K562 (cell line): ENCODE data around the gene AHI1. TPM values are rescaled to one million over a fixed set of nuclear protein-coding genes. Genes with fewer than 3 reads are reported as not detected.

Source experiments
- BRD9 ChIP-seq: fragments of 450-650 bp; IDR thresholded peaks from 2 replicates; pipeline ENCODE4 v1.6.1; 2018; ENCODE audit warnings: low read depth; ENCODE audit not compliant: partially characterized antibody
- CREB1 ChIP-seq, 2 experiments: sonication (generic) in 1 of 2; formaldehyde crosslinking in 1 of 2; IDR thresholded peaks; 2 replicates each; pipeline versions ENCODE4 v1.6.1 to v1.8.0; 2012 to 2022; ENCODE audit warnings: inconsistent platforms in 1 of 2, mild to moderate bottlenecking in 1 of 2, missing genetic modification reagents in 1 of 2, moderate library complexity in 1 of 2
- CREBBP ChIP-seq: IDR thresholded peaks from one replicate; pipeline ENCODE4 v1.6.1; 2012; ENCODE audit warnings: low read depth, mild to moderate bottlenecking, control low read depth, inconsistent platforms, low read length
- CTCFL ChIP-seq: IDR thresholded peaks from 2 replicates; pipeline ENCODE4 v1.6.1; 2011; ENCODE audit warnings: borderline replicate concordance, low read depth, mild to moderate bottlenecking, moderate library complexity, low read length; ENCODE audit not compliant: insufficient read depth, poor library complexity, severe bottlenecking
- EHMT2 ChIP-seq: fragments of 450-650 bp; IDR thresholded peaks from 2 replicates; pipeline ENCODE4 v1.6.1; 2018; ENCODE audit warnings: antibody characterized with exemption
- ELF4 ChIP-seq: fragments of 450-650 bp; formaldehyde crosslinking; IDR thresholded peaks from 2 replicates; pipeline ENCODE4 v1.4.0; 2022; ENCODE audit warnings: missing genetic modification characterization
- EP400 ChIP-seq: fragments of 450-650 bp; IDR thresholded peaks from 2 replicates; pipeline ENCODE4 v1.6.1; 2017; ENCODE audit warnings: antibody characterized with exemption, mild to moderate bottlenecking, moderate library complexity
- GTF2E2 ChIP-seq: fragments of 200-800 bp; sonication (Bioruptor generic); IDR thresholded peaks from 2 replicates; pipeline ENCODE4 v1.6.1; 2016; ENCODE audit warnings: missing genetic modification characterization, missing compliant biosample characterization
- KLF1 ChIP-seq: fragments of 450-650 bp; IDR thresholded peaks from 2 replicates; pipeline ENCODE4 v1.6.1; 2016; ENCODE audit warnings: missing genetic modification characterization, missing compliant biosample characterization
- MEF2D ChIP-seq: conservative IDR thresholded peaks from 2 replicates; pipeline ENCODE4 v1.6.1; 2016; ENCODE audit warnings: low read depth, missing genetic modification characterization, missing compliant biosample characterization
- RCOR1 ChIP-seq, 2 experiments: IDR thresholded peaks; 2 replicates each; pipeline ENCODE4 v1.6.1; 2012; ENCODE audit warnings: low read depth in 2 of 2, low read length in 2 of 2, borderline replicate concordance in 1 of 2, improper control_type of control experiment in 1 of 2
- REST ChIP-seq, 2 experiments: fragments of 450-650 bp; formaldehyde crosslinking in 1 of 2; IDR thresholded peaks; 2 replicates each; pipeline versions ENCODE4 v1.4.0 to v1.6.1; 2014 to 2020; ENCODE audit warnings: mild to moderate bottlenecking in 2 of 2, borderline replicate concordance in 1 of 2, low read depth in 1 of 2
- SAFB ChIP-seq: fragments of 200-400 bp; formaldehyde crosslinking; IDR thresholded peaks from 2 replicates; pipeline ENCODE4 v1.6.1; 2017; ENCODE audit warnings: low read depth, low read length, borderline replicate concordance
- SRF ChIP-seq, 2 experiments: fragments of 250-450, 450-650 bp in 1 of 2; sonication (Bioruptor Pico) in 1 of 2; sonication (generic) in 1 of 2; formaldehyde crosslinking; IDR thresholded peaks; 2 replicates each; pipeline versions ENCODE4 v1.5.0 to v1.5.1; 2020 to 2022; ENCODE audit warnings: mild to moderate bottlenecking in 1 of 2, missing genetic modification reagents in 1 of 2
- TBP ChIP-seq: optimal IDR thresholded peaks from 2 replicates; pipeline ENCODE3; 2011; ENCODE audit warnings: low read depth, low read length, improper control_type of control experiment
- ZNF445 ChIP-seq: fragments of 250-450 bp; sonication (Bioruptor Pico); IDR thresholded peaks from 2 replicates; pipeline ENCODE4 v1.4.0; 2020; ENCODE audit warnings: low read depth, mild to moderate bottlenecking, moderate library complexity
- ZNF551 ChIP-seq: fragments of 250-450 bp; sonication (Bioruptor Pico); IDR thresholded peaks from 2 replicates; pipeline ENCODE4 v1.5.0; 2021; ENCODE audit warnings: mild to moderate bottlenecking, moderate library complexity
- ZSCAN32 ChIP-seq: fragments of 450-650 bp; formaldehyde crosslinking; IDR thresholded peaks from 2 replicates; pipeline ENCODE4 v1.4.0; 2020; ENCODE audit warnings: mild to moderate bottlenecking, moderate library complexity
- polyA plus RNA-seq, 8 experiments: library from polyadenylated mRNA; depleted of rRNA in 4 of 8; stranded (reverse) in 5 of 8; unstranded in 3 of 8; fragments of >200 nt; fragmentation: Nextera tagmentation in 2 of 8; fragmentation: Illumina TruSeq in 1 of 8; extraction: Ambion mirVana in 2 of 8; extraction: Trizol in 1 of 8; gene quantifications; 2 replicates each; pipeline versions ENCODE4 v1.2.1 to v1.2.3, GENCODE V29; 2011 to 2014; ENCODE audit warnings: inconsistent platforms in 1 of 8, missing spikeins in 1 of 8
- total RNA-seq, 7 experiments: library from RNA; depleted of rRNA in 6 of 7; stranded (reverse); fragments of >200 nt in 6 of 7; fragmentation: Illumina TruSeq in 2 of 7; extraction: Trizol in 2 of 7; gene quantifications; 2 replicates each; pipeline versions ENCODE4 v1.2.1 to v1.2.3, GENCODE V29; 2011 to 2021; ENCODE audit warnings: low replicate concordance in 1 of 7

AHI1 gene
- total and polyA plus RNA-seq, 9 of the 15 experiments (the other 6 are each of a cell fraction or from before 2014, with no cell fraction given) = 24.7 to 54.9 (median 32.2) TPM

GRCh38 chr6:135291288-135292076 is 206.1 kb downstream of the AHI1 start (continued):
- TF ChIP-seq EP400 (peak; percentile 45; the same call in 1 of the 2 replicates), ZSCAN32 (no peak), ELF4 (CRISPR knock-in tag) (no peak), MEF2D (tag) (0 out of 2 replicates have a peak, but pooled peaks have one; percentile 65), CREBBP (no peak), EHMT2 (peak; percentile 90), BRD9 (no peak), ZNF551 (CRISPR knock-in tag) (no peak), RCOR1 (IDR thresholded peaks at IDR 0.05; ENCODE audit: borderline replicate concordance in 1 of 2, low read depth in 2 of 2, low read length in 2 of 2) (peak in 1 of 2 experiments; percentile 97; a peak in 2 of 4 replicates), SRF (CRISPR knock-in tag; IDR thresholded peaks at IDR 0.05) (no peak), SAFB (no peak), TBP (no peak), KLF1 (tag) (no peak), REST (IDR thresholded peaks at IDR 0.05; ENCODE audit: borderline replicate concordance) (no peak), REST (CRISPR knock-in tag; IDR thresholded peaks at IDR 0.05; ENCODE audit: low read depth) (no peak), GTF2E2 (tag) (no peak), CTCFL (no peak), ZNF445 (no peak), CREB1 (IDR thresholded peaks at IDR 0.05) (no peak), CREB1 (CRISPR knock-in tag; IDR thresholded peaks at IDR 0.05) (no peak)
